ENCODE measurements around the gene PROM1. TPM values are rescaled to one million over a fixed set of nuclear protein-coding genes. Genes with fewer than 3 reads are reported as not detected.

PROM1 gene
- total RNA-seq, 1 donor from 2014 or later, result 0.93 TPM

DNA sequence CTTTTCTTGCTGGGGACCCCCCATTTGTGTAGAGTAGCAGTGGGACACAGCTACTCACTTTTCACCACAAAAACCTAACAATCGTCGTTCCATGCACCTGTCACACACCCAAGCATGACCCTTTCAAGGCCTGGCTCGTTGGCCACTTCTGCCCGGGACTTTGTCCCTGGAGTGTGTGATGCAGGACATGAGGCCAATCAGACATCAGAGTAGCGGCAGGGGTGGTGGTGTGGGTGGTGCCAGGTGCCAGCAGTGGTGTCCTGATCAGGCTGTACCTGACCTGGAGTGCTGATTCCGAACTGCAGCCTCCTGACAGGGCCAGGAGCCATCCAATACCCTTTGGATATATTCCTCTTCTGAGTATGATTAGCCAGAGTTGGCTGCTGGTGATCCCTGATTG lies 23.1 kb upstream of the PROM1 start:
- Histone ChIP-seq H3K36me3 (no peaks in the 10 kb centered on the region), H3K4me3 (no peak overlapping the region), H3K27ac (no peak overlapping the region), H3K4me1 (no peaks in the 10 kb centered on the region), H3K27me3 (no peaks in the 10 kb centered on the region), H3K9me3 (no peaks in the 10 kb centered on the region)
- ATAC-seq, result no peak
- intact Hi-C loops (cut with DNase I), result no loop called here
- TF ChIP-seq CTCF (IDR thresholded peaks at IDR 0.05), result no peak
- DNase-seq, result no peak

DNA sequence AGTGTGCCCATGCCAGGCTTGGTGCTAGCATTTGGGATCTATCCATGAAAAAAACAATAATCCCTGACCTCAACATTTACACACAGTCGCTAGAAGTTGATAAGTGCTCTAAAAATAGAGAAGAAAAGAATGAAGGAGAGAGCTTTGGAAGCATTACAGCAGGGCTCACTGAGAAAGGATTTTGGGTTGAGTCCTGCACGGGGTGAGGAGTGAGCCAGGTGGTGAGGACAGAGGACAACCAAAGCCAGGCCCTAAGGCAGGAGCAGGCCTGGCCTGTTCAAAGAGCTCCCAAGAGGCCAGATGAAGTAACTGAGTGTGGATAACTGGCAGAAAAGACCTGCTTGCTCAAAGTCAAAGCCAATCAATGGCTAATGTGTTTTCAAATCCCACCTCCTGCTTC lies 20.7 kb upstream of the PROM1 start:
- intact Hi-C loops (cut with DNase I), result no loop called here
- Histone ChIP-seq H3K9me3 (no peaks in the 10 kb centered on the region), H3K27me3 (no peaks in the 10 kb centered on the region), H3K27ac (no peak overlapping the region), H3K4me3 (no peak overlapping the region), H3K36me3 (no peaks in the 10 kb centered on the region), H3K4me1 (no peaks in the 10 kb centered on the region)
- DNase-seq (no peak), ATAC-seq (no peak)
- TF ChIP-seq CTCF (IDR thresholded peaks at IDR 0.05), result no peak

DNA sequence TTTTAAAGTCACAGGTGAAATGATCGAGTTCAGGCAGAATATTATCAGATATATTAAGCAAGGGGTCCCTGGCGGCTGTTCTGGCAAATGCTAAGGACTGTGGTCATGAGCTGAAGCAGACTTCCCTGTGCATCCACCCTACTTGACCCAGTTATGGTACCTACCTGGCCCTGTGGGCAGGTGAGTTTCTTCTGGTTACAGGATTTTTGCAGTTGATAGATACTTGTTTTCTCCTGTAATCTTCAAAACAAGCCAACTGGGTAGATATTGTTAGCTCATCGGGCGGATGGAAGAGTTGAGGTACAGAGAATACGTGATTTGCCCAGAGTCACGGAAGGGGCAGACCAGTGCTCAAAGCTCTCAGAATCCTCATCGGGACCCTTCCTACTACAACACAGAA lies 18.5 kb upstream of the PROM1 start:
- ATAC-seq (no peak), DNase-seq (no peak)
- intact Hi-C loops (cut with DNase I), result no loop called here
- no peak overlapping the region for H3K4me3 ChIP-seq
- H3K27ac ChIP-seq, result no peak overlapping the region
- TF ChIP-seq CTCF (IDR thresholded peaks at IDR 0.05), result no peak
- H3K27me3 ChIP-seq, result no peaks in the 10 kb centered on the region
- no peaks in the 10 kb centered on the region for H3K4me1 ChIP-seq
- no peaks in the 10 kb centered on the region for H3K9me3 ChIP-seq
- H3K36me3 ChIP-seq, result no peaks in the 10 kb centered on the region

GRCh38 chr4:16100833-16101232 lies 17.0 kb upstream of the PROM1 start:
- H3K4me3 ChIP-seq, result no peak overlapping the region
- no peaks in the 10 kb centered on the region for H3K9me3 ChIP-seq
- H3K36me3 ChIP-seq, result no peaks in the 10 kb centered on the region
- H3K27me3 ChIP-seq, result no peaks in the 10 kb centered on the region
- DNase-seq (no peak), ATAC-seq (no peak)
- H3K4me1 ChIP-seq, result no peaks in the 10 kb centered on the region
- no peak overlapping the region for H3K27ac ChIP-seq
- intact Hi-C loops (cut with DNase I), result no loop called here
- no peak for TF ChIP-seq CTCF (IDR thresholded peaks at IDR 0.05)

DNA sequence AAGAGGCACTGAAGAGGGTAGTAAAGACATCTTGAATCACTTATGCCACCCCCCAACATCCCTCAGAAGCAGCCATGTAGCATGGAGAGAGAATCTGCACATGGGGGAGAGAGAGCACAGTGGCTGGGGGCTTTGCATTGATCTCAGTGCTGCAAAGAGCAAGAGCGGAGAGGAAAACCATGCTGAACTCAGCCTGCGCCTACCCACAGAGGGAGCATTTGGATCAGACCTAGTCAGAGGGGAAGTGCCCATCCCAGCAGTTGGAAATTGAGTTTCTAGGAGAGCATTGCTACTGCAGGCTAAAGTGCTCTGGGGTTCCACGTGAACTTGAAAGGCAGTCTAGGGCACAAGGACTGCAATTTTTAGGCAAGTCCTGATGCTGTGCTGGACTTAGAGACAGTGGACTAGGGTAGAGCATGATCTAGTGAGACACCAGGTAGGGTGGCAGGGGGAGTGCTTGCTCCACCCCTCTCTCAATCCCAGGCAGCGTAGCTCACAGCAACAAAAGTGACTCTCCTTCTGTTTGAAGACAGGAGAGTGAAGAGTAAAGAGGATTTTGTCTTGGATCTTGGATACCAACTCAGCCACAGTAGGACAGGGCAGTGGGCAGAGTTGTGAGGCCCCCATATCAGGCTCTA lies 9.0 kb upstream of the PROM1 start:
- H3K4me3 ChIP-seq, result no peak overlapping the region
- no peak for ATAC-seq
- H3K27ac ChIP-seq, result no peak overlapping the region
- no peaks in the 10 kb centered on the region for H3K4me1 ChIP-seq
- no peaks in the 10 kb centered on the region for H3K9me3 ChIP-seq
- no peak for DNase-seq
- intact Hi-C loops (cut with DNase I), result no loop called here
- no peaks in the 10 kb centered on the region for H3K36me3 ChIP-seq
- no peak for TF ChIP-seq CTCF (IDR thresholded peaks at IDR 0.05)
- peaks cover 6% of the 10 kb centered on the region for H3K27me3 ChIP-seq

Data from upper lobe of right lung (tissue), 1 donor.